Suprapubic skin (tissue), 4 donors: Measurements from ENCODE around the gene DGCR6L. TPM values are rescaled to one million over a fixed set of nuclear protein-coding genes. Genes with fewer than 3 reads are reported as not detected.
"Not testable (repeated sequence)": the region's sequence is repeated elsewhere in the genome, so short reads cannot be mapped to it uniquely, and the experiment has no call there.

Experiments
- DNase-seq, 2 donors: peaks; one replicate each; pipeline ENCODE4 v3.0.0-alpha.2; 2019; ENCODE audit warnings: low spot score in 2 of 2
- H3K27ac ChIP-seq: fragments of 200-600 bp; sonication (generic); one replicate; pipeline ENCODE4 v1.5.1; 2019
- H3K27me3 ChIP-seq: fragments of 200-600 bp; sonication (generic); one replicate; pipeline ENCODE4 v1.5.1; 2019
- H3K36me3 ChIP-seq: fragments of 200-600 bp; sonication (generic); one replicate; pipeline ENCODE4 v1.5.1; 2019
- H3K4me1 ChIP-seq: fragments of 200-600 bp; sonication (generic); one replicate; pipeline ENCODE4 v1.5.1; 2019
- H3K4me3 ChIP-seq: fragments of 200-600 bp; sonication (generic); one replicate; pipeline ENCODE4 v1.5.1; 2019; ENCODE audit warnings: mild to moderate bottlenecking
- H3K9me3 ChIP-seq: fragments of 200-600 bp; sonication (generic); one replicate; pipeline ENCODE4 v1.5.1; 2019
- EP300 ChIP-seq: sonication (generic); formaldehyde crosslinking; IDR thresholded peaks from one replicate; pipeline ENCODE4 v1.6.1; 2017; ENCODE audit warnings: antibody characterized with exemption
- POLR2A ChIP-seq, 2 donors: fragments of 450-650 bp; IDR thresholded peaks; one replicate each; pipeline ENCODE4 v1.6.1; 2017; ENCODE audit warnings: antibody characterized with exemption in 2 of 2, mild to moderate bottlenecking in 2 of 2, moderate library complexity in 2 of 2
- POLR2AphosphoS5 ChIP-seq, 3 donors: sonication (generic); formaldehyde crosslinking; IDR thresholded peaks; one replicate each; pipeline ENCODE4 v1.6.1; 2017; ENCODE audit warnings: antibody characterized with exemption in 3 of 3
- WGBS: methylation state at CpG from one replicate; pipeline ENCODE4 v1.1.5; 2018; 5-methylcytosine and 5-hydroxymethylcytosine counted together
- total RNA-seq, 4 donors: library from RNA; depleted of rRNA; stranded (reverse); fragments of >200 nt; gene quantifications; one replicate each; pipeline ENCODE4 v1.1.0, GENCODE V29; 2016
- TF ChIP-seq, protein P1 (sequence below), 2 donors: fragments of 200-600 bp in 1 of 2; fragments of 450-650 bp in 1 of 2; sonication (generic) in 1 of 2; IDR thresholded peaks; one replicate each; pipeline ENCODE4 v1.5.1; 2016 to 2019; ENCODE audit warnings: antibody characterized with exemption in 2 of 2, mild to moderate bottlenecking in 1 of 2, moderate library complexity in 1 of 2

DGCR6L gene
- total RNA-seq, 4 donors from 2014 or later, result 45.9 to 75.2 (median 63.0) TPM

DNA sequence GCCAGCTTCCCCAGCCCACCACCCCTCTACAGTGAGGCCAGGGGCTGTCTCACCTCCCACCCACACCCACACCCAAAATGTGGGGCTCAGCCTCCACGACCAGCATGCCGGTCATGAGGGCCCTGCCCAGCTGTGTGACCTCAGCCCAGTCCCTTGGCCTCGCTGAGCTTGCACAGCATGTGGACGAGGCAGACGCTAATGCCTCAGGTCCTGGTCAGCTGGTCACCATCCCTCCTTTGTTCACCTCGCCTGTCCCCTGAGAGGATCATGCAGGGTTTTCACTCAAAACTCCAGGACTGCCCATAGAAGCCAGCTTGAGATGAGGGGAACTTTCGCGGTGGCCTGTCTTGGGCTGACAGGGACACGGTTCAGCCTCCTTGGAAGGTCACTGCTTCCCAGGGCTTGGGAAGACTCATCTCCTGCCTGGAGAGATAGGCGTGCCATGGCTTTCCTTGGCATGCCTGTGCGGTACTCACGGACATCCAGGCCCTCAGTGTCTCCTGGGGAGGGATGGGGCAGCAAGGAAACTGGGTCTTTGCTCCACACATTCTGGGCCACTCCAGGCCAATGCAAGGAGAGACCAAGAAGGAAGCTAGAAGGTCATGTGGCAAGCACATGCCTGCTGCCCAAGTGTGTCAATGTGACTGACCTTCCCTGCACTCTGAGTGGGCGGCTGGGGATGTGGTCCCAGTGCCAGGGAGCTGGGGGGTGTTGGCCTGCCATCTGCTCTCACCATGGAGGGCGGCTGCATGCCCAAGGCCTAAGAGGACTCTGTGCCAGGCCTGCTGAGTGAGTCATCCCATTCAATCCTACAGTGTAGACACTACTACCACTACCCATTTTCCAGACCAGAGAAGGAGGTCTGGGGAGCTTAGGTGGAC, 48.5 kb downstream of the DGCR6L start:
- Histone ChIP-seq H3K27ac (no peak overlapping the region), H3K36me3 (no peaks in the 10 kb centered on the region), H3K9me3 (no peaks in the 10 kb centered on the region), H3K4me3 (no peak overlapping the region), H3K27me3 (no peaks in the 10 kb centered on the region), H3K4me1 (peaks cover 27% of the 10 kb centered on the region)
- 73% methylated on average over 4 of the region's 14 CpGs for WGBS
- no peak for TF ChIP-seq POLR2AphosphoS5 (IDR thresholded peaks at IDR 0.05)
- no peak for TF ChIP-seq POLR2A (IDR thresholded peaks at IDR 0.05)
- TF ChIP-seq, protein P1, sequence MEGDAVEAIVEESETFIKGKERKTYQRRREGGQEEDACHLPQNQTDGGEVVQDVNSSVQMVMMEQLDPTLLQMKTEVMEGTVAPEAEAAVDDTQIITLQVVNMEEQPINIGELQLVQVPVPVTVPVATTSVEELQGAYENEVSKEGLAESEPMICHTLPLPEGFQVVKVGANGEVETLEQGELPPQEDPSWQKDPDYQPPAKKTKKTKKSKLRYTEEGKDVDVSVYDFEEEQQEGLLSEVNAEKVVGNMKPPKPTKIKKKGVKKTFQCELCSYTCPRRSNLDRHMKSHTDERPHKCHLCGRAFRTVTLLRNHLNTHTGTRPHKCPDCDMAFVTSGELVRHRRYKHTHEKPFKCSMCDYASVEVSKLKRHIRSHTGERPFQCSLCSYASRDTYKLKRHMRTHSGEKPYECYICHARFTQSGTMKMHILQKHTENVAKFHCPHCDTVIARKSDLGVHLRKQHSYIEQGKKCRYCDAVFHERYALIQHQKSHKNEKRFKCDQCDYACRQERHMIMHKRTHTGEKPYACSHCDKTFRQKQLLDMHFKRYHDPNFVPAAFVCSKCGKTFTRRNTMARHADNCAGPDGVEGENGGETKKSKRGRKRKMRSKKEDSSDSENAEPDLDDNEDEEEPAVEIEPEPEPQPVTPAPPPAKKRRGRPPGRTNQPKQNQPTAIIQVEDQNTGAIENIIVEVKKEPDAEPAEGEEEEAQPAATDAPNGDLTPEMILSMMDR (IDR thresholded peaks at IDR 0.05), result no peak
- TF ChIP-seq EP300, result no peak
- DNase-seq, result no peak

DNA sequence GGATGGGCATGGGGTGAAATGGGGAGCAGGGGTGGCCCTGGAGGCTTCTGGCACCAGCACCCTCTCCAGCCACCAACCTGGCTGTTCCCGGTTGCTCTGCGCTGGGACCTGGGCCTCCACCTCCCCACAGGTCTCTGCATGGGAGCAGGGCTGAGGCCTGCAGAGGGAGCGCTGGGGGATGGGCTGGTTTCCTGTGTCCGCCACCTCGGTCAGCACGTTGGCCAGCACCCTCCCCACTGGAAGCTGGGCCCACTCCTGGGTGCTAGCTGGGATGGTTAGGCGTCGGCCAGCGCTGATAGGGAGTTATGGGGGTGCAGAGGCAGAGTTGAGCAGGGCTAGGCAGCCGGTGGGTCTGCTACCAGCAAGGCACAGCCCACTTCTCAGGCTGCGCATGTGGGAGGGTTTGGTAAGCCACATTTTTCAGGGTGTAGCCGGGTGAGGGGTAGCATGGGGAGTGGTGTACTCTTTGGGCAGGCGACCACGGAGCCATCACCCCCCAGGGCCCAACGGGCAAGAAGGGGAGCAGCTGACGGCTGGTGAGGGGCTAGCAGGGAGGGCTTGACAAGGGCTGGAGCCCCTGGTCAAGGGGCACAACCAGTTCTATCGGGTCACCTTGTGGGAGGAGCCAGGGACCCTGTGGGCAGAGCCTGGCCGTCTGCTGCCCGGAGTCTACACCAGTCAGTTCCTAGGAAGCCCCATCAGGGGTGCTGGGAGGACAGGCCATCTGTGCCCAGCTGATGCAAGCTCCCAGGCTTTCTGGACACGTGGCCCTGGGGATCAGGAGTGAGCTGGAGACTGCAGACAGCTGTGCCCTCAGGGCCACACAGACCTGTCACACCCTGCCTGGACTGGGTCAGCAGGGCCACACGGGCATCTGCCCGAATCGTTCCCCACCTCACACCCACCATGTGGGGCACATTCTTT, 49.4 kb downstream of the DGCR6L start:
- H3K27ac ChIP-seq, DNase-seq, H3K4me3 ChIP-seq, H3K9me3 ChIP-seq, H3K36me3 ChIP-seq, H3K27me3 ChIP-seq: not testable (repeated sequence)
- peaks cover 27% of the 10 kb centered on the region for H3K4me1 ChIP-seq
- WGBS, result 90% methylated on average over 2 of the region's 23 CpGs

DNA sequence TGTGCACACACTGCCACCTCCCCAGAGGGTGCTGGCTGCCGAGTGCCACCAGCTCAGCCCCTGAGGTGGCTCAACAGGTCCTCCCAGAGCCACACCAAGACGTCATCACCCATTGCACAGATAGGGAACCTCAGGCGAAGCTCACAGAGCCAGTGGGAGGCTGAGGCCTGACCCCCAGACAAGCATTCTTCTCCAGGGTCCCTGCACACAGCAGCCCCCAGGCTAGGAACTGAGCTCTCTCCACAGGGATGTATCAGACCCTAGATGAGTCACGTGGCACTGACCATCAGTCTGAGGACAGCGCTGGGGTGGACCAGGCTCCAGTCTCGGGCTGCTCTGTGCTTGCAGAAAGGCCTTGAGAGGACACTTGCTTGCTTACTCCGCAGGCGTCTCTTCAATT, 50.2 kb downstream of the DGCR6L start:
- H3K9me3 ChIP-seq, H3K4me3 ChIP-seq, H3K27me3 ChIP-seq, H3K27ac ChIP-seq, H3K36me3 ChIP-seq, DNase-seq: not testable (repeated sequence)
- WGBS, result 100% methylated on average over 2 of the region's 8 CpGs
- H3K4me1 ChIP-seq, result peaks cover 27% of the 10 kb centered on the region

DNA sequence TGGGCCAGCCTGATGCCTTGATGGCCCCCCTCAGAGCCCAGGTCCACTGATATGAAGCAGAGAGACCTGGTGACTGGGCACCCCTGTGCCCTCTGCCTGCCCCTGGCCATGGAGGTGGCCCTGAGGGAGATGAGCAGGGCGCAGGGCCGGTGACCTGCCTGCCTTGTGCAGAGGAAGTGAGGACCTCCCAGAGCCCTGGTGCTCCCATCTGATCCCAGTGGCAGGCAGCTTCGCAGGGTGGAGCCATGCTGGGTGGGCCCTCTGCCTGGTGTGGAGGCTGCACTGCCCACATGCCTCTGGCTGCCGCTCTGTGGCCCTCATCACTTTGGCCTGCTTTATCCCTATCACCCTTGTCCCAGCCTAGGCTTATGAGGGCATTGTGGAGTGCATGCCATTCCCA, 50.7 kb downstream of the DGCR6L start:
- no CpG with 5 or more reads among the region's 4 CpGs for WGBS
- H3K27me3 ChIP-seq, H3K9me3 ChIP-seq, H3K4me3 ChIP-seq, H3K36me3 ChIP-seq, H3K27ac ChIP-seq, DNase-seq: not testable (repeated sequence)
- peaks cover 27% of the 10 kb centered on the region for H3K4me1 ChIP-seq

DNA sequence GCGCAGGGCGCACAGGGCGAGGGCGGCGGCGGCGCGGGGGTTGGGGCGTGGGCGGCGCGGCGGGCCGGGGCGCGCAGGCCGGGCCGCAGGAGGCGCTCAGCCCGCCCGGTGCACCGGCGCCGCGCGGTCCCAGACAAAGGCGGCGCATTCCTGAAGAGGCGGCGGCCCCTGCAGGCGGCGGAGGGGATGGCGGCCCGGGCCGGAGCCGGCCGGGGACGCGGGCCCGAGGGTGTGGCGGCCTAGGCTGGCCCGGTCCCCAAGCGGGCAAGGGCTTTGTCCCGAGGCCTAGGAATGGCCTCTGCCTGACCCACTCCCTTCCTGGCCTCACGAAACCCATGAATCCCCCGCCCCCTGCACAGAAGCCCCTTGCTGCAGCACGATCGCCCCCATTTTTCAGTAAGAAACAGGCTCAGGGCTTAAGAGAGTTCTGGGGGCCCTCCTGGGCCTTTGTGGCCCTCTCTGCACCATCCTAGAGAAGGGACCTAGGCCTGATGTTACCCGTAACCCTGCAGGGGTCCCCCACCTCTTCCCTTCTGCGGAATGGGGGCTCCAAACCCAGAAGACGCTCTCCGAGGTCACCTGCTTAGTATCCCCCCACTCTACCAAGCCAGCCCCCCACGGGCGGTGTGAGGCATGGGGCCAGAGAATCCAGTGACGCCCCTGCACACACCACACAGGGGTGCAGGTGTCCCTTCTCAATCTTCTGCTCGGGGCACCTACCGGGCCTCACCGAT, 51.4 kb downstream of the DGCR6L start, which contains the start of gene RTN4R:
TSS of gene RTN4R (minus strand) at position 40 of the 734 bp plus-strand sequence. CDS start 226 bp downstream, outside the sequence.
- no peak for TF ChIP-seq POLR2A (IDR thresholded peaks at IDR 0.05)
- no peak for TF ChIP-seq POLR2AphosphoS5 (IDR thresholded peaks at IDR 0.05)
- TF ChIP-seq, protein P1 (IDR thresholded peaks at IDR 0.05), result peak; percentile 49 to 76
- TF ChIP-seq EP300, result no peak
- Histone ChIP-seq H3K36me3 (no peaks in the 10 kb centered on the region), H3K27ac (no peak within 1 kb of the TSS), H3K27me3 (no peaks in the 10 kb centered on the region), H3K4me3 (peak within 1 kb of the TSS; percentile 69), H3K4me1 (peaks cover 22% of the 10 kb centered on the region), H3K9me3 (no peaks in the 10 kb centered on the region)
- WGBS, result 24% methylated on average over 18 of the region's 58 CpGs
- no peak for DNase-seq

DNA sequence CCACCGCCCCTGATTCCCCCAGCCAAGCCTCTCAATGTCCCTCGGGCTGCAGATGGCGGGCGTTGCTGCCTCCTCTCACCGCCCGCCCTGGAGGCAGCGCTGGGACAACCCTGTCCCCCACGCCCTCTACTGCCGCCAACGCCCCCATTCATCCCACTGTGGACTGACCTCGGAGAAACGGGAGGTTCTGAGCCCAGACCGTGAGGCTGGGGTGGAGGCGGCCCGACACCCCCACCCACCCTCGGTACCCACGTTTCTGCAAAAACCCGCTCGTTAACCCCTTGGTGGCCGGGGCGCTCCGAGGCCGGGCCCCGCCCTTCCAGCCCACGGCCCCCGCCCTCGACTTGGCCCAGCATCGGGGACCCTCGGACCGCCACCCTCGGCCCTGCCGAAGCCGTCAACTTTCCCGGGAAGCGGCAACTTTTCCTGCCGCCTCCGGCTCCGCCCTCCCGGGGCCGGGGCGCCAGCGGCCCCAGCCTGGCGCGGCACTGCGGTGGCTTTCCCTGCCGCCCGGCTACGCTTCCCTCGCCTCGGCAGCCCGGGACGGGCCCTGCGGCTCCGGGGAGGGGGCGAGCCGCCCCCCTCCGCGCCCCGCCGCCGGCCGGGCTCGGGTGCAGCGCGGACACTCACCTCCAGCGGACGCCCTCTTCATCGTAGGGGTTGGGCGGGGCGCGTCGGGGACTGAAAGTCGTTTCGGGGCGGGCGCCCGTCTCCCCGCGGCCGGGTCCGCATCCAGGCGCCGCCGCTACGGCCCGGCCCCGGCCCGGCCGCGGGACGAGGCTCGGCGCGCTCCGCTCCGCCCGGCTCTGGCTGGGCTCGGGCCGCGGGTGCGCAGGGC, 52.2 kb downstream of the DGCR6L start:
- DNase-seq, result no peak
- Histone ChIP-seq H3K9me3 (no peaks in the 10 kb centered on the region), H3K4me3 (peak overlapping the region; percentile 69), H3K27me3 (no peaks in the 10 kb centered on the region), H3K36me3 (no peaks in the 10 kb centered on the region), H3K4me1 (peaks cover 19% of the 10 kb centered on the region), H3K27ac (no peak overlapping the region)
- TF ChIP-seq, protein P1 (IDR thresholded peaks at IDR 0.05), result no peak
- TF ChIP-seq POLR2A (IDR thresholded peaks at IDR 0.05) (no peak), EP300 (no peak)
- 0% methylated on average over 21 of the region's 101 CpGs for WGBS

DNA sequence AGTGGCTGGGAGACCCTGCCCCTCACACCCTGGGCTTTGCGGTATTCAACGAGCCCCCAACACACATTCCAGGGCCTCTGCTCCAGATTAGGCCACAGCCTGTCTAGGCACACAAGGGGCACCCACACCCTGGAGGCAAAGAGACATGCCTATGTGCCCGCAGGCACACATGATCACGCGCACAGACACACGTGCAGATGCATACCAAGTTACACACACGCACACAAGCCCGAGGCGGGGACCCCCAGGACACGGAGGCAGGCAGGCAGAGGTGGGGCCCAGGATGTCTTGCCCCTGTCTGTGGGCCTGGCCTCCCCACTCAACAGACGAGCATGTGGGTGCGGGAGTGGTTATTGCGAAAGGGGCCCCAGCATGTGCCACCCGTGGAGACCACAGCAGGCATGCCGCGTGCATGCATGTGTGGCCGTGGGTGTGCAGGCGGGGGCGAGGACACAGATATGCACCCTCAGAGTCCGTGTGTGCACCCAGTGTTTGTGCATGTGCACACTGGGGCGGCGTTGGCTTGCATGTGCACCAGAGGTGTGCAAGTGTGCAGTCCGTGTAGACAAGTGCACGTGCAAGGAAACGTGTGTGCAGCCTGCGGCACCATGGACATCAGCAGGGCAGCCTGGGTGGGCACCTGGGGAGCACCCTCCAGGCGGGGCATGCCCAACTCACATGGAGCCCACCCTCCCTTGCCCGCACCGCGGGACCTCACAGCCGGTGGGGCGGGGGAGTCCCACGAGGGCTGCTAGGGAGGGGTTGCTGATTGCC, 53.0 kb downstream of the DGCR6L start:
- H3K36me3 ChIP-seq, H3K27ac ChIP-seq, H3K27me3 ChIP-seq, DNase-seq, H3K9me3 ChIP-seq: not testable (repeated sequence)
- Histone ChIP-seq H3K4me1 (peaks cover 19% of the 10 kb centered on the region), H3K4me3 (peak overlapping the region; percentile 69)
- WGBS, result 42% methylated on average over 7 of the region's 33 CpGs
